ENCODE results near the gene LCE7A.

LCE7A gene

GRCh38 chr1:152880907-152881306, 21.1 kb downstream of the LCE7A start:
- DNase-seq: no peak

- no peak for DNase-seq
Measured at GRCh38 chr1:152884085-152884484, 24.3 kb downstream of the LCE7A start.

GRCh38 chr1:152884506-152884905, 24.7 kb downstream of the LCE7A start:
- no peak for DNase-seq

- no peak for DNase-seq
Measured at GRCh38 chr1:152884966-152885624, 25.3 kb downstream of the LCE7A start.

GRCh38 chr1:152886085-152886484, 26.3 kb downstream of the LCE7A start:
- DNase-seq: no peak

- DNase-seq: no peak
Measured at GRCh38 chr1:152886758-152887409, 27.1 kb downstream of the LCE7A start.

- DNase-seq: no peak
Measured at GRCh38 chr1:152888126-152888525, 28.3 kb downstream of the LCE7A start.

GRCh38 chr1:152899027-152899426, 39.2 kb downstream of the LCE7A start:
- no peak for DNase-seq

GRCh38 chr1:152899883-152900282, 40.1 kb downstream of the LCE7A start:
- no peak for DNase-seq

- no peak for DNase-seq
Measured at GRCh38 chr1:152901631-152902030, 41.8 kb downstream of the LCE7A start.

- no peak for DNase-seq
Measured at GRCh38 chr1:152902636-152903035, 42.8 kb downstream of the LCE7A start.

GRCh38 chr1:152904688-152905440, 45.1 kb downstream of the LCE7A start:
- DNase-seq: no peak

GRCh38 chr1:152906023-152906565, 46.3 kb downstream of the LCE7A start:
- DNase-seq: no peak

GRCh38 chr1:152907686-152908601, 48.1 kb downstream of the LCE7A start, which contains the start of gene IVL:
TSS of gene IVL (plus strand) at chr1:152908546. CDS start at chr1:152909798, 1,252 bp downstream.
- DNase-seq: no peak

- DNase-seq: no peak
Measured at GRCh38 chr1:152909206-152909605, 49.4 kb downstream of the LCE7A start.

All from hematopoietic multipotent progenitor cell treated with erythropoietin and hydrocortisone succinate and interleukin-3 and kit ligand, for 8 days (in vitro differentiated cells).